GM19025 (cell line): ENCODE measurements around the gene USP48.

Experiments used
- ATAC-seq: cut with Tn5 transposase; IDR thresholded peaks from one replicate; pipeline ENCODE4 v1.9.1; 2021; ENCODE audit warnings: mild to moderate bottlenecking, low read depth, moderate library complexity; ENCODE audit not compliant: unreplicated experiment

Gene USP48

GRCh38 chr1:21670059-21670881 lies 112.7 kb downstream of the USP48 start:
- no peak for ATAC-seq

- ATAC-seq: no peak
Observed at GRCh38 chr1:21669258-21670058, 113.5 kb downstream of the USP48 start, which contains the start of gene RAP1GAP. TSS of gene RAP1GAP (minus strand) at chr1:21669357. CDS start at chr1:21620032, 49,325 bp downstream.

GRCh38 chr1:21668951-21669257 lies 114.0 kb downstream of the USP48 start:
- no peak for ATAC-seq

- no peak for ATAC-seq
Observed at GRCh38 chr1:21668232-21668950, 114.6 kb downstream of the USP48 start.

- ATAC-seq: no peak
Observed at GRCh38 chr1:21667348-21668231, 115.4 kb downstream of the USP48 start.

GRCh38 chr1:21666576-21667320 lies 116.2 kb downstream of the USP48 start:
- ATAC-seq: no peak

GRCh38 chr1:21665711-21666575 lies 117.0 kb downstream of the USP48 start:
- no peak for ATAC-seq

- ATAC-seq: no peak
Observed at GRCh38 chr1:21664806-21665588, 118.0 kb downstream of the USP48 start.

GRCh38 chr1:21663951-21664805 lies 118.8 kb downstream of the USP48 start:
- ATAC-seq: no peak

GRCh38 chr1:21663248-21663950 lies 119.5 kb downstream of the USP48 start:
- no peak for ATAC-seq

- no peak for ATAC-seq
Observed at GRCh38 chr1:21662426-21663247, 120.3 kb downstream of the USP48 start.

- ATAC-seq: no peak
Observed at GRCh38 chr1:21661886-21662285, 121.1 kb downstream of the USP48 start.

- no peak for ATAC-seq
Observed at GRCh38 chr1:21659924-21660326, 123.0 kb downstream of the USP48 start.

GRCh38 chr1:21659099-21659923 lies 123.6 kb downstream of the USP48 start:
- no peak for ATAC-seq
